SK-N-SH (cell line): Measurements from ENCODE around the gene NBPF1.
"Not testable (repeated sequence)": the region's sequence is repeated elsewhere in the genome, so short reads cannot be mapped to it uniquely, and the experiment has no call there.

ENCODE experiments used
- CHD2 ChIP-seq: fragments of 150-350 bp; IDR thresholded peaks from 2 replicates; pipeline ENCODE4 v1.6.1; 2018; ENCODE audit warnings: low read length; ENCODE audit not compliant: partially characterized antibody
- CTCF ChIP-seq: fragments of 200-600 bp; sonication (generic); IDR thresholded peaks from 2 replicates; pipeline ENCODE4 v1.6.1; 2017; ENCODE audit warnings: antibody characterized with exemption, mild to moderate bottlenecking, moderate library complexity
- MEF2A ChIP-seq: IDR thresholded peaks from 2 replicates; pipeline ENCODE4 v1.4.0; 2012; ENCODE audit warnings: low read depth, borderline replicate concordance
- POLR2AphosphoS5 ChIP-seq: IDR thresholded peaks from 2 replicates; pipeline ENCODE4 v1.6.1; 2012; ENCODE audit warnings: low read depth, low read length
- RCOR1 ChIP-seq: fragments of 150-350 bp; IDR thresholded peaks from 2 replicates; pipeline ENCODE4 v1.6.1; 2017; ENCODE audit warnings: antibody characterized with exemption, low read length
- RFX5 ChIP-seq: IDR thresholded peaks from 2 replicates; pipeline ENCODE4 v1.6.1; 2012; ENCODE audit warnings: mild to moderate bottlenecking, improper control_type of control experiment, low read length

DNA sequence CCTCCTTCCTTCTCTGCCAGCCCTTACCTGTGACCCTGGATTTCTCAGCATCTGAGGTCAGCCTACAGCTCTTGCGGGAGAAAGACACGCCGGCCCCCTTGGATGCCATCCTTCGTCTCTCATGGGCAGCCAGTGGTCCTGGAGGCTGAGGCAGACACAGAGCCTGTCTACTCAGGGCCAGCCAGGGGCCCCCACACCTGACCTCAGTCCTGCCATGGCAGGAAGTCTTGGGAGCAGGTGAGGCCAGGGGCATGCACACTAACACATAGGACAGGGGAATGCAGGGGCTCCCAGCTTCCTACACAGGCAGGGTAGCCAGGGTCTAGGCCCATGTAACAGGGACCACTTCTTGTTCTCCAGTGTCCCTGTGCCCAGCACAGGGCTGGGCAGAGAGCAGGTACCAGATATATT lies 29.6 kb upstream of the NBPF1 start:
- not testable (repeated sequence) for TF ChIP-seq RFX5, MEF2A, CTCF, CHD2, RCOR1, POLR2AphosphoS5
